BE2C (cell line): ENCODE measurements around the gene SNX30.
"Not testable (repeated sequence)": the region's sequence is repeated elsewhere in the genome, so short reads cannot be mapped to it uniquely, and the experiment has no call there.

Experiments
- DNase-seq: peaks from one replicate; pipeline ENCODE4 v3.0.0-alpha.2; 2020
- H3K27me3 ChIP-seq: fragments of 250-450 bp; sonication (Bioruptor Pico); 2 replicates; pipeline ENCODE4 v1.5.1; 2020; ENCODE audit warnings: mild to moderate bottlenecking
- H3K36me3 ChIP-seq: fragments of 250-450 bp; sonication (Bioruptor Pico); 2 replicates; pipeline ENCODE4 v1.5.1; 2020; ENCODE audit warnings: mild to moderate bottlenecking
- H3K4me1 ChIP-seq: fragments of 250-450 bp; sonication (Bioruptor Pico); 2 replicates; pipeline ENCODE4 v1.5.1; 2020
- H3K4me3 ChIP-seq: 2 replicates; pipeline ENCODE4 v1.5.1; 2011; ENCODE audit warnings: low read depth, low read length
- H3K9me3 ChIP-seq: fragments of 250-450 bp; sonication (Bioruptor Pico); 2 replicates; pipeline ENCODE4 v1.5.1; 2020
- CTCF ChIP-seq: IDR thresholded peaks from 2 replicates; pipeline ENCODE4 v1.5.1; 2012; ENCODE audit warnings: mild to moderate bottlenecking, low read depth, low read length

Gene SNX30

GRCh38 chr9:112717661-112718331 lies 32.8 kb upstream of the SNX30 start, which contains the start of gene INIP:
Gene INIP (minus strand): TSS chr9:112718117. CDS start chr9:112716485, 1,632 bp downstream.
- Histone ChIP-seq H3K4me1 (no peaks in the 10 kb centered on the region), H3K36me3 (no peaks in the 10 kb centered on the region; the same call in 1 of the 2 replicates), H3K27me3 (no peaks in the 10 kb centered on the region), H3K4me3 (peak within 1 kb of the TSS; percentile 83), H3K9me3 (no peaks in the 10 kb centered on the region)
- peak; percentile 28; the same call in 1 of the 2 replicates for TF ChIP-seq CTCF
- peak; percentile 98 for DNase-seq

DNA sequence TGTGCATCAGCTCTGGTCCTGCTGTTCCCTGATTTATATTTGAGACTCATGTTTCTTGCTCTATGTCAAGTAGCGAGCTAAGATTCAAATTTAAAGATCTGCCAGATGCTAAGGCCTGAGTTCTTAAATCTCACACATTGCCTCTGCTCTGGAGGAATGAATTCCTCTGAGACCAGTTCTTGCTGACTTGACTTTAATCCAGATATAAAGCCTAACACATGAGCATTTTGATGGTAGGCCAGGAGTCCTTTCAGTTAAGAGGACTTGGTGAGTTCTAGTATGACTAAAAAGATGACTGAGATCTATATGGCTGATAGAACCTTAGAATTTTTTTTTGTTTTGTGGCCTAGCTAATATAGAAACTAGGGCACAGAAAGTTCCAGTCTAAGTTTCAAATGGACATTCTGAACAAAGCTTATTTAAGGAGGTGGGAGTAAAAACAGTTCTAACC lies 31.3 kb upstream of the SNX30 start:
- H3K4me3 ChIP-seq, result no peak overlapping the region
- no peak for DNase-seq
- no peaks in the 10 kb centered on the region for H3K27me3 ChIP-seq
- no peaks in the 10 kb centered on the region for H3K9me3 ChIP-seq
- no peaks in the 10 kb centered on the region; the same call in 1 of the 2 replicates for H3K36me3 ChIP-seq
- TF ChIP-seq CTCF, result no peak
- no peaks in the 10 kb centered on the region for H3K4me1 ChIP-seq

DNA sequence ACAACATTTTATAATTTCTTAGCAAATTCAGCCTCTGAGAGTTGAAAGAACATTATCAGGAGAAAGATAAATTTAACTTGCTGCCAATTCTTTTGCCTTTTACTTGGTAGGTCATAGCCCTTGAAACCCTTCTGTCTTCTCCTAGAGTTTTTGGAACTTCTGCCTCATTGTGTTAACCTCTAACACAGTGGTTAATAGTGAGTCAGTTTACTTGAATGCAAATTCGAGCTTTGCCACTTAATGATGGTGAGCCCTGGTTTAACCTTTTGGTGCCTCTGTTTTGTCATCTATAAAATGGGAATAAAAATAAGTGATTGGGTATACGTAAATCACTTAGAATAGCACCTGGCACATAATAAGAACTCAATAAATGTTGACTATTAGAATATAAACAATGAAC lies 30.9 kb upstream of the SNX30 start:
- Histone ChIP-seq H3K27me3 (no peaks in the 10 kb centered on the region), H3K4me1 (no peaks in the 10 kb centered on the region), H3K4me3 (no peak overlapping the region), H3K9me3 (no peaks in the 10 kb centered on the region), H3K36me3 (no peaks in the 10 kb centered on the region; the same call in 1 of the 2 replicates)
- DNase-seq, result no peak
- TF ChIP-seq CTCF, result no peak

DNA sequence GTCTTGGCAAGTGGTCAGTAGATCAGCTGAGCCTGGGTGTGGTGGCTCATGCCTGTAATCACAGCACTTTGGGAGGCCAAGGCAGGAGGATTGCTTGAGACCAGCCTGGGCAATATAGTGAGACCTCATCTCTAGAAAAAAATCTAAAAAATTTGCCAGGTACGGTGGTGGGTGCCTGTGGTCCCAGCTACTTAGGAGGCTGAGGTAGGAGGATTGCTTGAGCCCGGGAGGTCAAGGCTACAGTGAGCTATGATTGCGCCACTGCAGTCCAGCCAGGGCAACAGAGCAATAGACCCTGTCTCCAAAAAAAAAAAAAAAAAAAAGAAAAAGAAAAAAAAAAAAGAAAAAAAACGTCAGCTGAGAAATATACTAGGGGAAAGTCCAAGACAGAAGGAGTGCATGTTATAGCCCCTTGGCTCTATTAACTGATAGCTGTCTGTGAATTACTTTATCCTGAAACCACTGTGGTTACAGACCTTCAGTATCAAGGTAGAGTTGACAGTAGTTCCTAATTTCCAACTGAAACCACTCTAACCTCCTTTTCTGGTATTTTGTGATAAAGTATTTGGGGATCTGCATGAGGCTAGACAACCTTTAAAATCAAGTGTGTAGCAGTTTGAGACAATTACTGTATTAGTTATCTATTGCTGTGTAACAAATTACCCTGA lies 30.3 kb upstream of the SNX30 start:
- H3K9me3 ChIP-seq, result no peaks in the 10 kb centered on the region
- no peak for TF ChIP-seq CTCF
- H3K27me3 ChIP-seq, result no peaks in the 10 kb centered on the region
- H3K36me3 ChIP-seq, result no peaks in the 10 kb centered on the region
- no peaks in the 10 kb centered on the region for H3K4me1 ChIP-seq
- DNase-seq, result no peak
- H3K4me3 ChIP-seq, result no peak overlapping the region

DNA sequence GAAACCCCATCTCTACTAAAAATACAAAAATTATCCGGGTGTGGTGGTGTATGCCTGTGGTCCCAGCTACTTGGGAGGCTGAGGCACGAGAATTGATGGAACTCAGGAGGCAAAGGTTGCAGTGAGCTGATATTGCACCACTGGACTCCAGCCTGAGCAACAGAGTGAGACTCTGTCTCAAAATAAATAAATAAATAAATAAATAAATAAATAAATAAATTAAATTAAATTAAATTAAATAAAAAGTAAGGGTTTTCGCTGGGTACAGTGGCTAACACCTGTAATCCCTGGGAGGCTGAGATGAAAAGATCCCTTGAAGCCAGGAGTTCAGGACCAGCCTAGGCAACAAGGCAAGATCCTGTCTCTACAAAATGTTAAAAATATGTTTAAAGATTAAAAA lies 27.8 kb upstream of the SNX30 start:
- not testable (repeated sequence) for H3K36me3 ChIP-seq, H3K27me3 ChIP-seq, H3K9me3 ChIP-seq, DNase-seq, H3K4me3 ChIP-seq, H3K4me1 ChIP-seq

DNA sequence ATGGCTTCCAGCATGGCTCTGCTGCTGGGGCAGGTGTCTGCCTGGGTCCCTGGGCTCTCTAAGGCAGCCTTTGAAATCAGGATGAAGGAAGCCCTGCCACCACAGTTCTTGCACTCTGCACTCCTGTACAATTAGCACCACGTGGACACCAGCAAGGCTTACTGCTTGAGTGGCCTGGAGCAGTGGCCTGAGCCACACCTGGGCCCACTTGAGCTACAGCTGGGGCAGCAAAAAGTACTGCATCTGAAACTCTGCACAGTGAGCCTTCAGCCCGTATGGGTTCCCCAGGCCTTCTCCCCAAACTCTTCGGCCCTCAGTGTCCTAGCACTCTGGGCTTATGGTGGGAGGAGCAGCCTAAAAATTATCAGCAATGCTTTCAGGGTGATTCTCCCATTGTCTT lies 24.6 kb upstream of the SNX30 start:
- H3K27me3 ChIP-seq, result no peaks in the 10 kb centered on the region
- no peak for TF ChIP-seq CTCF
- H3K4me3 ChIP-seq, result no peak overlapping the region
- DNase-seq, result no peak
- H3K36me3 ChIP-seq, result no peaks in the 10 kb centered on the region
- H3K4me1 ChIP-seq, result no peaks in the 10 kb centered on the region
- H3K9me3 ChIP-seq, result no peaks in the 10 kb centered on the region
